Ishikawa (cell line): ENCODE results near the gene KCNH5.

Experiments used
- EGR1 ChIP-seq: IDR thresholded peaks from 2 replicates; pipeline ENCODE4 v1.6.1; 2012
- FOXM1 ChIP-seq: IDR thresholded peaks from 2 replicates; pipeline ENCODE4 v1.6.1; 2012; ENCODE audit warnings: low read depth, borderline replicate concordance
- MAX ChIP-seq: IDR thresholded peaks from 2 replicates; pipeline ENCODE4 v1.6.1; 2012
- TEAD4 ChIP-seq: IDR thresholded peaks from 2 replicates; pipeline ENCODE4 v1.6.1; 2012
- ZBTB7A ChIP-seq: IDR thresholded peaks from 2 replicates; pipeline ENCODE4 v1.6.1; 2012; ENCODE audit warnings: low read depth

- TF ChIP-seq ZBTB7A (no peak), EGR1 (no peak), TEAD4 (no peak), FOXM1 (no peak), MAX (no peak)
These were observed 322.9 kb downstream of the KCNH5 start for GRCh38 chr14:62722406-62722805.
